COR-L47 (cell line): ENCODE results near the gene PER3.
"Not testable (repeated sequence)": the region's sequence is repeated elsewhere in the genome, so short reads cannot be mapped to it uniquely, and the experiment has no call there.

Experiments used
- DNase-seq: peaks from one replicate; lab custom pipeline; 2025; lab: John Stamatoyannopoulos, UW

PER3 gene

GRCh38 chr1:7778133-7778628 lies 5.9 kb upstream of the PER3 start:
- DNase-seq, result no peak

- no peak for DNase-seq
These were observed 3.1 kb upstream of the PER3 start for GRCh38 chr1:7780976-7781375.

- no peak for DNase-seq
These were observed 2.6 kb upstream of the PER3 start for GRCh38 chr1:7781501-7781900.

- DNase-seq, result no peak
These were observed 2.1 kb upstream of the PER3 start for GRCh38 chr1:7781923-7782495.

- peak; percentile 71 for DNase-seq
These were observed 846 bp upstream of the PER3 start for GRCh38 chr1:7783178-7783711.

GRCh38 chr1:7784492-7785071 lies 491 bp downstream of the PER3 start:
- DNase-seq, result peak; percentile 49

GRCh38 chr1:7785108-7785507 lies 1.0 kb downstream of the PER3 start:
- DNase-seq, result no peak

GRCh38 chr1:7786795-7787194 lies 2.7 kb downstream of the PER3 start:
- no peak for DNase-seq

- DNase-seq, result no peak
These were observed 5.7 kb downstream of the PER3 start for GRCh38 chr1:7789828-7790227.

- not testable (repeated sequence) for DNase-seq
These were observed 6.9 kb downstream of the PER3 start for GRCh38 chr1:7791027-7791426.

GRCh38 chr1:7795406-7795805 lies 11.3 kb downstream of the PER3 start:
- no peak for DNase-seq

GRCh38 chr1:7805460-7805859 lies 21.4 kb downstream of the PER3 start:
- no peak for DNase-seq

GRCh38 chr1:7808253-7808844 lies 24.3 kb downstream of the PER3 start:
- DNase-seq, result peak; percentile 27

GRCh38 chr1:7809742-7810141 lies 25.7 kb downstream of the PER3 start:
- no peak for DNase-seq

- no peak for DNase-seq
These were observed 26.3 kb downstream of the PER3 start for GRCh38 chr1:7810395-7810794.

GRCh38 chr1:7811476-7811875 lies 27.4 kb downstream of the PER3 start:
- DNase-seq, result no peak

- no peak for DNase-seq
These were observed 29.7 kb downstream of the PER3 start for GRCh38 chr1:7813677-7814373.

GRCh38 chr1:7821282-7821681 lies 37.2 kb downstream of the PER3 start:
- DNase-seq, result no peak

GRCh38 chr1:7824701-7825100 lies 40.6 kb downstream of the PER3 start:
- DNase-seq, result no peak

- no peak for DNase-seq
These were observed 42.3 kb downstream of the PER3 start for GRCh38 chr1:7826363-7826762.

GRCh38 chr1:7827126-7827955 lies 43.2 kb downstream of the PER3 start:
- DNase-seq, result no peak

- no peak for DNase-seq
These were observed 47.4 kb downstream of the PER3 start for GRCh38 chr1:7831458-7831857.
